Activated naive CD4-positive, alpha-beta T cell treated with anti-CD3 and anti-CD28 coated beads for 36 hours (primary cell): ENCODE data around the gene PTPRM. TPM values are rescaled to one million over a fixed set of nuclear protein-coding genes. Genes with fewer than 3 reads are reported as not detected.

Experiments used
- CTCF ChIA-PET: fragments of 350-600 bp; sonication (Branson Sonifier 250); formaldehyde crosslinking; loops from one replicate; lab custom pipeline; 2021; ENCODE audit warnings: antibody characterized with exemption; lab: Charles Lee
- DNase-seq: peaks from one replicate; pipeline ENCODE4 v3.0.0-alpha.2; 2020
- H3K27ac Mint-ChIP-seq: one replicate; pipeline ENCODE4 v1.8.0; 2021; ENCODE audit warnings: mild to moderate bottlenecking, mixed read lengths
- H3K27me3 Mint-ChIP-seq: one replicate; pipeline ENCODE4 v1.8.0; 2021; ENCODE audit warnings: low read depth, mixed read lengths
- H3K36me3 Mint-ChIP-seq: one replicate; pipeline ENCODE4 v1.8.0; 2021; ENCODE audit warnings: low read depth, mixed read lengths
- H3K4me1 Mint-ChIP-seq: one replicate; pipeline ENCODE4 v1.8.0; 2021; ENCODE audit warnings: low read depth, mixed read lengths
- H3K4me3 Mint-ChIP-seq: one replicate; pipeline ENCODE4 v1.8.0; 2021; ENCODE audit warnings: mild to moderate bottlenecking, moderate library complexity, mixed read lengths
- H3K9me3 Mint-ChIP-seq: one replicate; pipeline ENCODE4 v1.8.0; 2021; ENCODE audit warnings: mixed read lengths
- intact Hi-C: fragments of 100-400 bp; cut with micrococcal nuclease; formaldehyde crosslinking; loops from one replicate; pipeline ENCODE4 v1.15.1; 2023
- total RNA-seq, 2 experiments: library from RNA; stranded (reverse); gene quantifications; one replicate each; pipeline ENCODE4 v1.2.3, GENCODE V29; 2021

The PTPRM gene
- total RNA-seq, 2 experiments from 2014 or later, result 4.3 to 6.1 TPM

DNA sequence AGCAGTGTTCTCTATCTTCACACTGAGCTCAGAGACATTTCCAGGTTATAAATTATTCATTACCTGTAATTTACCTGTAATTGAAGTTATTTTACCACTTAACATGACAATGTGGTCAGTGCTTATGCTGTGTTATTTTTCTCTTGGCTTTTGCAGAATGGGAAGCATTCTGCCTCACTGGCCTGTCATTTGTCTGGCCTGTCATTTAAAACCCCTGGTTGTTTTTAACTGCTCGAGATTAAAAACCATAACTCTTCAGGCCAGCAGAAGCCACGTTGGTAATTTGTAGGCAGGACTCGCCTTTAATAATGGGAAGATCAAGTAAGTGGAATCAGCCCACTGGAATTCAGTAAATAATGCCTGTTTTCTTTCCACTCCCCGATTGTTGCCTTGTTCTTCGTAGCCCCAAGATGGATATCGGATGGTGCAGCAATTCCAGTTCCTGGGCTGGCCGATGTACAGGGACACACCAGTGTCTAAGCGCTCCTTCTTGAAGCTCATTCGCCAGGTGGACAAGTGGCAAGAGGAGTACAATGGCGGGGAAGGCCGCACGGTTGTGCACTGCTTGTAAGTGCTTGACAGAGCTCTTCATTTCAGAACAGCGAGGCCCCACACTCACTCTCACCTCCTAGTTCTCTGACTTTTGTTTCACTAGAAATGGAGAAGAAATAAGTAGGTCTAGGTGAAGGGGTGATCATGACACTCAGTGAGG is 819.7 kb downstream of the PTPRM start:
- no peaks in the 10 kb centered on the region for H3K36me3 Mint-ChIP-seq
- intact Hi-C loops, result loop anchor here (5.0 to 10.0 kb wide), 2 partner anchors 600 to 812 kb away; no protein-coding TSS in a partner anchor
- CTCF ChIA-PET, result interaction anchor here (0.8 kb wide), 1 partner anchor 149 kb away, joined by 5 read pairs; no protein-coding TSS in a partner anchor

GRCh38 chr18:8389391-8390340 is 822.5 kb downstream of the PTPRM start:
- no peaks in the 10 kb centered on the region for H3K36me3 Mint-ChIP-seq
- CTCF ChIA-PET, result interaction anchor here (0.6 to 0.7 kb wide), 2 partner anchors 21 to 488 kb away, joined by 3 to 4 read pairs; no protein-coding TSS in a partner anchor
- H3K4me1 Mint-ChIP-seq, result no peaks in the 10 kb centered on the region
- H3K4me3 Mint-ChIP-seq, result no peak overlapping the region
- no peaks in the 10 kb centered on the region for H3K9me3 Mint-ChIP-seq
- no peak overlapping the region for H3K27ac Mint-ChIP-seq
- no peaks in the 10 kb centered on the region for H3K27me3 Mint-ChIP-seq
- intact Hi-C loops, result loop anchor here (5.0 to 10.0 kb wide), 2 partner anchors 602 to 815 kb away; no protein-coding TSS in a partner anchor
- peak; percentile 68 for DNase-seq

More for the DNA sequence above, 819.7 kb downstream of the PTPRM start:
- no peaks in the 10 kb centered on the region for H3K27me3 Mint-ChIP-seq
- no peak for DNase-seq
- no peak overlapping the region for H3K27ac Mint-ChIP-seq
- H3K9me3 Mint-ChIP-seq, result no peaks in the 10 kb centered on the region
- H3K4me1 Mint-ChIP-seq, result no peaks in the 10 kb centered on the region
- H3K4me3 Mint-ChIP-seq, result no peak overlapping the region

GRCh38 chr18:8391068-8391467 is 824.0 kb downstream of the PTPRM start:
- CTCF ChIA-PET, result no interaction called here
- H3K27ac Mint-ChIP-seq, result no peak overlapping the region
- H3K9me3 Mint-ChIP-seq, result no peaks in the 10 kb centered on the region
- H3K27me3 Mint-ChIP-seq, result no peaks in the 10 kb centered on the region
- intact Hi-C loops, result no loop called here
- no peak overlapping the region for H3K4me3 Mint-ChIP-seq
- no peaks in the 10 kb centered on the region for H3K36me3 Mint-ChIP-seq
- no peak for DNase-seq
- no peaks in the 10 kb centered on the region for H3K4me1 Mint-ChIP-seq

- H3K4me1 Mint-ChIP-seq, result no peaks in the 10 kb centered on the region
- CTCF ChIA-PET, result no interaction called here
- H3K9me3 Mint-ChIP-seq, result no peaks in the 10 kb centered on the region
- no peaks in the 10 kb centered on the region for H3K36me3 Mint-ChIP-seq
- intact Hi-C loops, result no loop called here
- H3K4me3 Mint-ChIP-seq, result no peak overlapping the region
- H3K27me3 Mint-ChIP-seq, result no peaks in the 10 kb centered on the region
- H3K27ac Mint-ChIP-seq, result no peak overlapping the region
- DNase-seq, result no peak
Observed at GRCh38 chr18:8396254-8396653, 829.1 kb downstream of the PTPRM start.

DNA sequence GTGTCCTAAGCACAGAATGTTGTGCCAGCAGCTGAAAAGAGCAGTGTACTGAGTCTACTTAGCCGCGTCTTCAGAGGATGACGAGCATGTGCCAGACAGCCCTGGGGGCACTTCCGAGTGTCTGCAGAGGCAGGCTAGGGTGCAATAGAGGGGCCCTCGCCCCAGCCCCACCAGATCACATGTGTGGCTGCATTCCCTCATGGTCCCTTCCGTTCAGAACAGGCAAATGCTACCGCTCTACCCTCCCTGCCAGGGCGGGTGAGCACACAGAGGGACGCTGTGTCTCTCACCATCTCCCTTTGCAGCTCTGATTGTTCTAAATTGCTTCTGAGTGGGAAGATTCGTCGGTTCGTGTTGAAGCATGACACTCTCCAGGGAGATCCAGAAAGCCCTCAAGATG is 829.9 kb downstream of the PTPRM start:
- H3K36me3 Mint-ChIP-seq, result no peaks in the 10 kb centered on the region
- no peaks in the 10 kb centered on the region for H3K9me3 Mint-ChIP-seq
- H3K27me3 Mint-ChIP-seq, result no peaks in the 10 kb centered on the region
- no peak overlapping the region for H3K27ac Mint-ChIP-seq
- intact Hi-C loops, result no loop called here
- DNase-seq, result no peak
- CTCF ChIA-PET, result no interaction called here
- H3K4me3 Mint-ChIP-seq, result no peak overlapping the region
- H3K4me1 Mint-ChIP-seq, result no peaks in the 10 kb centered on the region

- Mint-ChIP-seq H3K27me3 (no peaks in the 10 kb centered on the region), H3K36me3 (no peaks in the 10 kb centered on the region), H3K4me3 (no peak overlapping the region), H3K27ac (no peak overlapping the region), H3K9me3 (no peaks in the 10 kb centered on the region), H3K4me1 (no peaks in the 10 kb centered on the region)
- CTCF ChIA-PET, result no interaction called here
- no peak for DNase-seq
- intact Hi-C loops, result no loop called here
Observed at GRCh38 chr18:8399138-8399537, 832.0 kb downstream of the PTPRM start.

- DNase-seq, result no peak
- Mint-ChIP-seq H3K27me3 (no peaks in the 10 kb centered on the region), H3K36me3 (no peaks in the 10 kb centered on the region), H3K4me1 (no peaks in the 10 kb centered on the region), H3K27ac (no peak overlapping the region), H3K4me3 (no peak overlapping the region), H3K9me3 (no peaks in the 10 kb centered on the region)
- intact Hi-C loops, result no loop called here
- CTCF ChIA-PET, result no interaction called here
Observed at GRCh38 chr18:8400193-8400752, 833.2 kb downstream of the PTPRM start.

DNA sequence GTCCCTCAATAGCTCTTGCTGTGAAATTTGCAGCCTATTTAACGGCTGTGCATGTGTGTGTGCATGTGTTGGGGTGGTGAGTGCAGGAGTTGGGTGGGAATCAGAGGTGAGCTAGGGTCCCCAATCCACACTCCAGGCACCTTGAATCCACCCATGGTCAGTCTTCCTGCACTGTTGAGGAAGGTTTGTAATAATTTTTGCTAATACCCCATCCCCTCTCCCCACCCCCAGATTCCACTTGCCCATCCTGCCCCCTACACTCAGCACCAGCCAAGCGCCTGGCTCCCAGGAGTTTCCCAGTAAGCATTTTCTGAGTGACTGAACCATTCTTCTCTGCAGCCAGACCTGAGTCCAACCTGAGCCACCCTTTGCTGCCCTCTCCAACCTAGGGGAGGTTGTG is 833.7 kb downstream of the PTPRM start:
- no peak for DNase-seq
- Mint-ChIP-seq H3K36me3 (no peaks in the 10 kb centered on the region), H3K27me3 (no peaks in the 10 kb centered on the region), H3K27ac (no peak overlapping the region), H3K9me3 (no peaks in the 10 kb centered on the region), H3K4me1 (no peaks in the 10 kb centered on the region), H3K4me3 (no peak overlapping the region)
- CTCF ChIA-PET, result no interaction called here
- intact Hi-C loops, result no loop called here

GRCh38 chr18:8401606-8402005 is 834.5 kb downstream of the PTPRM start:
- Mint-ChIP-seq H3K4me3 (no peak overlapping the region), H3K4me1 (no peaks in the 10 kb centered on the region), H3K36me3 (no peaks in the 10 kb centered on the region), H3K9me3 (no peaks in the 10 kb centered on the region), H3K27ac (no peak overlapping the region), H3K27me3 (no peaks in the 10 kb centered on the region)
- CTCF ChIA-PET, result no interaction called here
- no peak for DNase-seq
- intact Hi-C loops, result no loop called here

DNA sequence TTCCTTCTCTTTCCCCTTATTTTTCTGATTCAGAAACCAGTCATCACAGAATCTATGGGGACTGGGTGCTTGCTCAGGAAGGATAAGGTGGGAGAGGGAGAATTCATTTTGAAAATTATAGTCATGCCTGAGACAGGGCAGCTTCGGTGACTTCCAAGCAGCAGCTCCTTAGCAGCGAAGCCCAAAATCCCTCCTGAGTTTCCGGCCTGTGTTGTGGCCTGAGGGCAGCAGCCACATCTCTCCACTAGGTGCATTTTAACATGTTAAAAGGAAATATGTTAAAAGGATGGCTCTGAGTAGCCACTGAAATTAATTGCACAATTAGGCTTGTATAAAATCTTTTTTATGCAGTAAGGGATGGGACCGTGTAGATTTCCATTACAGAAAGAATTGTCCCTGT is 835.1 kb downstream of the PTPRM start:
- Mint-ChIP-seq H3K4me1 (no peaks in the 10 kb centered on the region), H3K36me3 (no peaks in the 10 kb centered on the region), H3K4me3 (no peak overlapping the region), H3K27me3 (no peaks in the 10 kb centered on the region), H3K9me3 (no peaks in the 10 kb centered on the region), H3K27ac (no peak overlapping the region)
- CTCF ChIA-PET, result no interaction called here
- intact Hi-C loops, result no loop called here
- DNase-seq, result no peak

DNA sequence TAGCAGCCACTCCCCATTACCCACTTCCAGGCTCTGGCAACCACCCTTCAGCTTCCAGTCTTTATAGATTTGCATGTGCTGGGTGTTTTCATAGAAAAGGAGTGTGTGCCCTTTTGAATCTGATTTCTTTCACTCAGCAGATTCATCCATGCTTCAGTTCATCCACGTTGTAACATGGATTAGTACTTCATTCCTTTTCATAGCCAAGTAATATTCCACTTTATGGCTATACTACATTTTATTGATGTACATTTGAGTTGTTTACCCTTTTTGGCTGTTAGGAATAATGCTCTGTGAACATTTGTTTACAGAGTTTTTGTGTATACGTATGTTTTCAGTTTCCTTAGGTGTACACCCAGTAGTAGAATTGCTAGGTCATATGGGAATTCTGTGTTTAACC is 836.6 kb downstream of the PTPRM start:
- no peaks in the 10 kb centered on the region for H3K36me3 Mint-ChIP-seq
- CTCF ChIA-PET, result no interaction called here
- no peaks in the 10 kb centered on the region for H3K4me1 Mint-ChIP-seq
- H3K4me3 Mint-ChIP-seq, result no peak overlapping the region
- DNase-seq, result no peak
- no peaks in the 10 kb centered on the region for H3K27me3 Mint-ChIP-seq
- H3K27ac Mint-ChIP-seq, result no peak overlapping the region
- intact Hi-C loops, result no loop called here
- H3K9me3 Mint-ChIP-seq, result no peaks in the 10 kb centered on the region

GRCh38 chr18:8406186-8406867 is 839.2 kb downstream of the PTPRM start:
- intact Hi-C loops, result no loop called here
- Mint-ChIP-seq H3K27me3 (no peaks in the 10 kb centered on the region), H3K36me3 (no peaks in the 10 kb centered on the region), H3K27ac (no peak overlapping the region), H3K9me3 (peaks cover 9% of the 10 kb centered on the region), H3K4me3 (no peak overlapping the region), H3K4me1 (no peaks in the 10 kb centered on the region)
- CTCF ChIA-PET, result no interaction called here
- DNase-seq, result no peak
